ENCODE results near the gene PHLDA2.

The PHLDA2 gene

DNA sequence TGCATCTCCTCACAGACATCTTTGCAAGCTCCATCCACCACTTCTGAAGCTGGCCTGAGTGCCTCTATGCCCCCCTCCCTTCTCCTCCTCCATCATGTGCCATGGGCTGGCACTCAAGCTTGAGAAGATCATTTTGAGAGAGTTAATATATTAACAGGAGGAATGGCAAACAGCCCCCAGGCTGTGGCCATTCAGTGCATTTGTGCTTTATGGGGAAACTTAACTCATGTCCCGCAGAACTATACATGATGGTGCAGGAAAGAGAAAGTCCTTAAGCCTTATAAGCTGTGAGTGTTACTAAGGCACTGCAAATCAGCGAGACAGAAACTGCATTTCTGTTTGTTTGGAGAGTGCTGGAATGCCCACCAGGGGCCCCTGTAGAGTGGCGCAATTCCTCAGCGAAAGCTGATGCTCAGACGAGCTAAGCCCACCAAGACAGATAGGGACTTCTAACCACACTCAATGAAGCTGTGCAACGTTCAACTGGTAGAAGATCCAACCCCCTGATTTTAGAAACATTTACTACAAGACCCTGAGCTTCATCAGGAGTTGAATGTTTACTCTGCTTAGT, 26.8 kb upstream of the PHLDA2 start:
- TF ChIP-seq, protein P1, sequence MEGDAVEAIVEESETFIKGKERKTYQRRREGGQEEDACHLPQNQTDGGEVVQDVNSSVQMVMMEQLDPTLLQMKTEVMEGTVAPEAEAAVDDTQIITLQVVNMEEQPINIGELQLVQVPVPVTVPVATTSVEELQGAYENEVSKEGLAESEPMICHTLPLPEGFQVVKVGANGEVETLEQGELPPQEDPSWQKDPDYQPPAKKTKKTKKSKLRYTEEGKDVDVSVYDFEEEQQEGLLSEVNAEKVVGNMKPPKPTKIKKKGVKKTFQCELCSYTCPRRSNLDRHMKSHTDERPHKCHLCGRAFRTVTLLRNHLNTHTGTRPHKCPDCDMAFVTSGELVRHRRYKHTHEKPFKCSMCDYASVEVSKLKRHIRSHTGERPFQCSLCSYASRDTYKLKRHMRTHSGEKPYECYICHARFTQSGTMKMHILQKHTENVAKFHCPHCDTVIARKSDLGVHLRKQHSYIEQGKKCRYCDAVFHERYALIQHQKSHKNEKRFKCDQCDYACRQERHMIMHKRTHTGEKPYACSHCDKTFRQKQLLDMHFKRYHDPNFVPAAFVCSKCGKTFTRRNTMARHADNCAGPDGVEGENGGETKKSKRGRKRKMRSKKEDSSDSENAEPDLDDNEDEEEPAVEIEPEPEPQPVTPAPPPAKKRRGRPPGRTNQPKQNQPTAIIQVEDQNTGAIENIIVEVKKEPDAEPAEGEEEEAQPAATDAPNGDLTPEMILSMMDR (conservative IDR thresholded peaks at IDR 0.05; ENCODE audit: low read length), result 0 out of 2 replicates have a peak, but pooled peaks have one; percentile 11
- no peak for TF ChIP-seq EZH2phosphoT487 (IDR thresholded peaks at IDR 0.05; ENCODE audit: borderline replicate concordance)
- Histone ChIP-seq H4K20me1 (ENCODE audit: insufficient read depth, low read length, poor library complexity, severe bottlenecking) (peaks cover 3% of the 10 kb centered on the region), H3K27me3 (ENCODE audit: insufficient read depth, low read length, poor library complexity, severe bottlenecking) (no peaks in the 10 kb centered on the region), H3K9ac (ENCODE audit: low read depth, low read length, poor library complexity, severe bottlenecking) (no peak overlapping the region), H3K79me2 (ENCODE audit: insufficient read depth, low read length) (peaks cover 12% of the 10 kb centered on the region; the same call in 1 of the 2 replicates), H3K36me3 (ENCODE audit: insufficient read depth, low read length) (peaks cover 100% of the 10 kb centered on the region), H3K4me2 (ENCODE audit: low read depth, low read length, poor library complexity, severe bottlenecking) (no peak overlapping the region), H3K4me1 (ENCODE audit: insufficient read depth, low read length, poor library complexity, severe bottlenecking) (peaks cover 12% of the 10 kb centered on the region), H2AFZ (ENCODE audit: low read length) (no peak overlapping the region), H3K9me3 (ENCODE audit: insufficient read depth, low read depth, low read length) (no peaks in the 10 kb centered on the region), H3K4me3 (ENCODE audit: low read length, poor library complexity, severe bottlenecking) (no peak overlapping the region), H3K9me2 (replicated peaks; ENCODE audit: low read depth, low read length) (no peaks in the 10 kb centered on the region), H3F3A (ENCODE audit: low read depth) (no peaks in the 10 kb centered on the region)

DNA sequence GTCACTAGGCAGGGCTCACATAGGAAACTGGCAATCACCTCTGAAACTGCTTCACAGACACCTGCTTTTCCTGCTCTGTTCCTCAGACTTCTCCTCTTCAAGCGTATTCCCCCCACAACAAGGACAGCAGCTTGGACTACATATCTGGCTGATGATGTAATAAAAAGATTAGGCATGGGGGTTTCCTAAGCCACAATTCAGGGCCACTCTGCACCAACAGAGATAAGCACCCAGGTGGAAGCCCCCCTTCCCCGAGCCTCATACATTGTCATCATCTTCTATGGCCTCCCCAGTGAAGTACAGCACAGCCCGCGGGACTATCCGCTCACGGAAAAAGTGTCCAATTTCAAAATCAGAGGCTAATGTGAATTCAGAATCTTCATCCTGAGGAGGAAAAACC, 25.0 kb upstream of the PHLDA2 start:
- H3K9ac ChIP-seq (ENCODE audit: low read depth, low read length, poor library complexity, severe bottlenecking), result no peak overlapping the region
- no peak overlapping the region for H3K4me3 ChIP-seq (ENCODE audit: low read length, poor library complexity, severe bottlenecking)
- H3K4me1 ChIP-seq (ENCODE audit: insufficient read depth, low read length, poor library complexity, severe bottlenecking), result peaks cover 14% of the 10 kb centered on the region
- H3K36me3 ChIP-seq (ENCODE audit: insufficient read depth, low read length), result peaks cover 100% of the 10 kb centered on the region
- H3K27me3 ChIP-seq (ENCODE audit: insufficient read depth, low read length, poor library complexity, severe bottlenecking), result no peaks in the 10 kb centered on the region
- no peak overlapping the region for H3K4me2 ChIP-seq (ENCODE audit: low read depth, low read length, poor library complexity, severe bottlenecking)
- H3K79me2 ChIP-seq (ENCODE audit: insufficient read depth, low read length), result no peaks in the 10 kb centered on the region; the same call in 1 of the 2 replicates
- no peaks in the 10 kb centered on the region for H3F3A ChIP-seq (ENCODE audit: low read depth)
- H2AFZ ChIP-seq (ENCODE audit: low read length), result no peak overlapping the region
- no peaks in the 10 kb centered on the region for H3K9me2 ChIP-seq (replicated peaks; ENCODE audit: low read depth, low read length)
- H4K20me1 ChIP-seq (ENCODE audit: insufficient read depth, low read length, poor library complexity, severe bottlenecking), result peaks cover 3% of the 10 kb centered on the region
- TF ChIP-seq, protein P1 (conservative IDR thresholded peaks at IDR 0.05; ENCODE audit: low read length), result no peak
- no peak for TF ChIP-seq EZH2phosphoT487 (IDR thresholded peaks at IDR 0.05; ENCODE audit: borderline replicate concordance)
- H3K9me3 ChIP-seq (ENCODE audit: insufficient read depth, low read depth, low read length), result no peaks in the 10 kb centered on the region

DNA sequence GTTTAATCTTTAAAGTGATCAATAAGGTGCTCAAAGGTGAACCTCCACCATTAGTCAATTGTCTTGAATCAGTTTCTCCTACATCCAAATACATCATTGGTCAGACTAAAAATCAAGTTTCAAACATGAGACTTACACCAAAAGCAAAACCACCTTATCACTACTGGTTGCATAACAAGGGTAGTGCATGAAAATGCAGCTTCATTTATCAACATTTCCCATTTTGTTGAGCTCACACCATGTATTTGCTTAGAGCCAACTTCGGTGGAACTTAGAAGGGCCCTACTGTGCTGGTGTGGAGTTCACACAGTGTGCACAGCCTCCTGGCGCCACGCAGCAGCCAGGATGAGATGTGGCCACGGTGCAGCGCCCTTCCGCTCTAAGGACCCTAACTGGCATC, 23.1 kb upstream of the PHLDA2 start:
- TF ChIP-seq EZH2phosphoT487 (IDR thresholded peaks at IDR 0.05; ENCODE audit: borderline replicate concordance), result no peak
- TF ChIP-seq, protein P1 (conservative IDR thresholded peaks at IDR 0.05; ENCODE audit: low read length), result no peak
- no peak overlapping the region for H2AFZ ChIP-seq (ENCODE audit: low read length)
- H3K9ac ChIP-seq (ENCODE audit: low read depth, low read length, poor library complexity, severe bottlenecking), result no peak overlapping the region
- no peaks in the 10 kb centered on the region for H3K79me2 ChIP-seq (ENCODE audit: insufficient read depth, low read length)
- H3K36me3 ChIP-seq (ENCODE audit: insufficient read depth, low read length), result peaks cover 100% of the 10 kb centered on the region
- H4K20me1 ChIP-seq (ENCODE audit: insufficient read depth, low read length, poor library complexity, severe bottlenecking), result peaks cover 3% of the 10 kb centered on the region
- no peaks in the 10 kb centered on the region for H3K27me3 ChIP-seq (ENCODE audit: insufficient read depth, low read length, poor library complexity, severe bottlenecking)
- H3K4me3 ChIP-seq (ENCODE audit: low read length, poor library complexity, severe bottlenecking), result no peak overlapping the region
- H3K9me3 ChIP-seq (ENCODE audit: insufficient read depth, low read depth, low read length), result no peaks in the 10 kb centered on the region
- peaks cover 14% of the 10 kb centered on the region for H3K4me1 ChIP-seq (ENCODE audit: insufficient read depth, low read length, poor library complexity, severe bottlenecking)
- no peaks in the 10 kb centered on the region for H3K9me2 ChIP-seq (replicated peaks; ENCODE audit: low read depth, low read length)
- H3F3A ChIP-seq (ENCODE audit: low read depth), result no peaks in the 10 kb centered on the region
- H3K4me2 ChIP-seq (ENCODE audit: low read depth, low read length, poor library complexity, severe bottlenecking), result no peak overlapping the region

Data from Loucy (cell line).